ENCODE results near the gene SLC37A2.
A peak's percentile ranks its signal among the peaks of the same experiment; 100 is the strongest.

SLC37A2 gene

GRCh38 chr11:125123194-125123946 lies 60.3 kb downstream of the SLC37A2 start:
- FAIRE-seq (no peak), DNase-seq (ENCODE audit: insufficient read length, low spot score) (no peak)
- no peak for TF ChIP-seq CTCF (IDR thresholded peaks at IDR 0.05; ENCODE audit: insufficient read depth, missing control alignments)

GRCh38 chr11:125123947-125124617 lies 61.0 kb downstream of the SLC37A2 start:
- TF ChIP-seq CTCF (IDR thresholded peaks at IDR 0.05; ENCODE audit: insufficient read depth, missing control alignments), result peak; percentile 18
- FAIRE-seq (no peak), DNase-seq (ENCODE audit: insufficient read length, low spot score) (no peak)

- FAIRE-seq (no peak), DNase-seq (ENCODE audit: insufficient read length, low spot score) (no peak)
- TF ChIP-seq CTCF (IDR thresholded peaks at IDR 0.05; ENCODE audit: insufficient read depth, missing control alignments), result no peak
Measured at GRCh38 chr11:125124618-125124992, 61.5 kb downstream of the SLC37A2 start.

- FAIRE-seq (no peak), DNase-seq (ENCODE audit: insufficient read length, low spot score) (no peak)
- no peak for TF ChIP-seq CTCF (IDR thresholded peaks at IDR 0.05; ENCODE audit: insufficient read depth, missing control alignments)
Measured at GRCh38 chr11:125128450-125128849, 65.3 kb downstream of the SLC37A2 start.

- no peak for FAIRE-seq
- no peak for TF ChIP-seq CTCF (IDR thresholded peaks at IDR 0.05; ENCODE audit: insufficient read depth, missing control alignments)
- DNase-seq (ENCODE audit: insufficient read length, low spot score), result no peak
Measured at GRCh38 chr11:125129316-125129993, 66.3 kb downstream of the SLC37A2 start.

GRCh38 chr11:125132071-125132470 lies 69.0 kb downstream of the SLC37A2 start:
- FAIRE-seq, result no peak
- no peak for TF ChIP-seq CTCF (IDR thresholded peaks at IDR 0.05; ENCODE audit: insufficient read depth, missing control alignments)
- no peak for DNase-seq (ENCODE audit: insufficient read length, low spot score)
